AML-193 (cell line): ENCODE data around the gene LEFTY1.
A peak's percentile ranks its signal among the peaks of the same experiment; 100 is the strongest.
"Not testable (repeated sequence)": the region's sequence is repeated elsewhere in the genome, so short reads cannot be mapped to it uniquely, and the experiment has no call there.

Source experiments
- DNase-seq, 2 experiments: peaks; one replicate each; lab custom pipeline; 2025; lab: John Stamatoyannopoulos, UW

The LEFTY1 gene

DNA sequence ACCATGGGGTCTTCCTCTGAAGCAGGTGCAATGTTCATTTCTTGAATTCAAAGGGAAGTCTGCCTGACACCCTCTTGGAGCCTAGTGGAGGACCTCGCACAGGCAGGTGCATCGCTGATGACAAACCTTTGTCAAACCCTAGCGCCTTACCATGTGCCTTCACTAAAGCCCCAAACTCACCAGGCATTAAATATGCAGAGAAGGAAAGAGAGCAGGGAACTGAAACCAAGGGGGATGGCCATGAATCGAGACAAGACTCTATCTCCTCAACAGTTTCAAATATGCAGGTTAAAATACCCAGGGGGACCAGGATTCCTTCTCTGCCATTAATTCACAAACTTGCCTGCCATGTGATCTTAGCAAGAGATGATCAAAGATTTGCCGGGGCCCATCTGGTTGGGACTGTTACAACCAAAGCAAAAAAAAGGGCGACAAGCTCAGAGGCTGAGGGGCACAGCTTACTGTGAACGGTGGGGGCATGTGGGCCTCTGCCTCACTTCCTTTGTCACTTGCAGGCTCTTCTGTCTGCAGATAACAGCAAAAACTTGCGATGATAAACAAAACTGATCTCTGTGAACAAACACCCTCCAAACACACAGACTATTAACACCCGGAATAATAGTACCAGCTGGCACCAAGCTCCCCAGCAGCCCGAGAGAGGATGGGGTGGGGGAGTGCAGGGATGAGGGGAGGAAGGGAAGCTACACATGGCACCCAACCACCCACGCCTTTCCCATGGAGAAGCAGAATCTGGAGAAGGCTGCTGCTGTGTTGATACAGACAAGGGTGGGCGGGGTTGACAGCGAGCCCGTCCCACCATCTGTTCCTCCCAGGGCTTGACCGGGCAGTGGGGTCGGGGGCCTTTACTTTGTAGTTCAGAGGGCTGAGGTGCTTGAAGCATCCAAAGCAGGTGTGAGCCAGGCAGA, 40.7 kb downstream of the LEFTY1 start:
- DNase-seq: no peak

DNA sequence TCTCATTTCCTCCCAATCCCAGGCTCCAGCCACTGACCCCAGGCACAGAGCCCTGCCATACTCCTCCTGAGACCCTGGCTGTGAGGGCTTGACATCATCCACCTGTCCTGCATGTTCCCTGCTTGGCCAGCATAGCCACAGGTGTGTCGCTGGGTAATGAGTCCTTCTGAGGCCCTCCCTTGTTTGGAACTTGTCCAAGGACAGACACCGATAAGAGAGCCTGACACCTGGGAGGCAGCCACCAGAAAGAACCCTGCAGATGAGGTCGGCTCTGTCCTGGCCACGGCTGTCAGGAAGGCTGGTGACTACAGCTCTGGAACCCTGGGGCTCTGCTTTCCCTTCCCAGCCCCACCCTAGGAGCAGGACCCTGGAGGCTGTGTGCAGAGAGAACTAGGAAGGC, 41.3 kb downstream of the LEFTY1 start:
- no peak for DNase-seq

DNA sequence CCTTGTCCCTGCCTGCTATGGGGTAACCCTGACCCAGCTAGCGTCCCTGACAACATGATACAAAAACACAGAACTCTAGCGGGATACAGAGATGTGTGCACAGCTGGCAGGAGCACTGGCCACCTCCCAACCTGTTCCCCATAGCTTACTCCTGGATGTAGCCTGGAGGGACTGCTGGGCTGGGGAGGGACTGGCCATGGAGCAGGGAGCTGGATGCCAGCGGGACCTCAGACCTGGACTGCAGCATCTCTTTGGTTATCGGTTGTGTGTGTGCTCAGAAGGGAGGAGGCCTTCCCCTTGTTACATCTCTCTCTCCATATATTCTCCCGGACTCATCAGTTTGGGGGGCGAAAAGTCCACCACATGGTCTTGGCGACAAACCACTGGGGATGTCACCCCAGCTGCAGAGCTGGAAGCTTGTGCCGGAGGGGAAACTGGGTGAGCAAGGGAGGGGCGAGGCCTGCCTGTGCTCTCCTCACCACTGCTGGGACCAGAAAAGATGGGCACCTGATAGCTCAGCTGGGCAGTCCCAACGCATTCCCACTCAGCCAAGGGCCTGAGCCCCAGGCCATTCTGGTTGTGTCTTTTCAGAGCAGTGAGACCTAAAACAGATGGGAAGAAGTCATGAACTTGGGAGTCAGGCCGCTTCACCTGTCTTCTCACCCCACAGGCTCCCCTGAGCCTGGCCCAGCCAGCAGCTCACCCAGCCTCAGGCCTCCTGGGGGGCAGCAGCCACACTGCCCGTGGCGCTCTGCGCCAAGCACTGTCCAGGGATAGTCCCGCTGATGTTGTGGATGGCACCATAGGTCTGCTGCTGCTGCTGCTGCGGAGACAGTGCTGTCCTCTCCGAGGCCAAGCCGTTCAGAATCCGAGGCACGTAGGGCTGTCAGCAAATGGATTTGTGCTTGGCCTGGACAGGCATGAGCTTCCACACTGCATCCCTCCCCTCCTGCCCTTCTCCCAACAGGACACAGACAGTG, 42.3 kb downstream of the LEFTY1 start:
- DNase-seq: no peak

DNA sequence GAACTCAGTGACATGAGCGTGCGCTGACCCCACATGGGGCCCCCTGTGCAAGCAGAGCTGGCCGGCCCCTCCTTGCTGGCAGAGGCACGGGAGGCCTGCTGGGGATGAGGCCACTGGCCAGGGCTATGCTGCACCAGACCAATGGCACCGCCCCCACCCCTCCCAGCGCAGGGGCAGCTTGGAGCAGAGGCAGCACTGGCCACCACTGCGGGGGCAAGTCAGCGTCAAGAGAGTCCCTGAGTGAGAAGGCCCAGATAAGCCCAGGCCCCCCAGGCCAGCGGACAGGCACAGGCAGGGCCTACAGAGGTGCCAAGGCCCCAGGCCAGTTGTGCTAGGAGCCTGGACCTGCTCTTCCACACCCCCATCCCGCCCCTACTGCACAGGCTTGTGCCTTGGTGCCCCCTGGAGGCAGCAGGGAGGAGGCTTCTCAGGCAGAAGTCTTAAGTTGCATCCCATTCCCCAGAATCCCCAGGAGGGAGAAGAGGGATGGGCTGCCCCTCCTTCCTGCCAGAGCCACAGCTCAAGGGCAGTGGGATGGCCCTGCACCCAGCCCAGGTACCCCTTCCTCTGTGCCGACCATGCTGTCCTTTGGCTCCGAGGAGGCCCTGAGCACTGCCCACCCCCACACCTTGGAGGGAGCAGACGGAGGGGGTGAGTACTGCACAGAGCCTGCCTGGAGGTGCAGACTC, 43.2 kb downstream of the LEFTY1 start:
- DNase-seq: peak; percentile 34 to 49

DNA sequence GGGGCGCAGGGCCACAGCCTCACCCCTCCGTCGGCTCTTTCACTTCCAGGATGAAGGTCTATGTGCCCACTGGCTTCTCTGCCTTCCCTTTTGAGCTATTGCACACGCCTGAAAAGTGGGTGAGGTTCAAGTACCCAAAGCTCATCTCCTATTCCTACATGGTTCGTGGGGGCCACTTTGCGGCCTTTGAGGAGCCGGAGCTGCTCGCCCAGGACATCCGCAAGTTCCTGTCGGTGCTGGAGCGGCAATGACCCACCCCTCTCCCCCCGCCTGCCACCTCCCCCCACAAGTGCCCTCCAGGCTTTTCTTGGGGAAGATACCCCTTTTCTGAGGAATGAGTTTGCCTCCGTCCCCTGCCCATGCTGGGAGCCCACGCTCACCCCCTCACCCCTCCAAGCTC, 43.8 kb downstream of the LEFTY1 start:
- no peak for DNase-seq

DNA sequence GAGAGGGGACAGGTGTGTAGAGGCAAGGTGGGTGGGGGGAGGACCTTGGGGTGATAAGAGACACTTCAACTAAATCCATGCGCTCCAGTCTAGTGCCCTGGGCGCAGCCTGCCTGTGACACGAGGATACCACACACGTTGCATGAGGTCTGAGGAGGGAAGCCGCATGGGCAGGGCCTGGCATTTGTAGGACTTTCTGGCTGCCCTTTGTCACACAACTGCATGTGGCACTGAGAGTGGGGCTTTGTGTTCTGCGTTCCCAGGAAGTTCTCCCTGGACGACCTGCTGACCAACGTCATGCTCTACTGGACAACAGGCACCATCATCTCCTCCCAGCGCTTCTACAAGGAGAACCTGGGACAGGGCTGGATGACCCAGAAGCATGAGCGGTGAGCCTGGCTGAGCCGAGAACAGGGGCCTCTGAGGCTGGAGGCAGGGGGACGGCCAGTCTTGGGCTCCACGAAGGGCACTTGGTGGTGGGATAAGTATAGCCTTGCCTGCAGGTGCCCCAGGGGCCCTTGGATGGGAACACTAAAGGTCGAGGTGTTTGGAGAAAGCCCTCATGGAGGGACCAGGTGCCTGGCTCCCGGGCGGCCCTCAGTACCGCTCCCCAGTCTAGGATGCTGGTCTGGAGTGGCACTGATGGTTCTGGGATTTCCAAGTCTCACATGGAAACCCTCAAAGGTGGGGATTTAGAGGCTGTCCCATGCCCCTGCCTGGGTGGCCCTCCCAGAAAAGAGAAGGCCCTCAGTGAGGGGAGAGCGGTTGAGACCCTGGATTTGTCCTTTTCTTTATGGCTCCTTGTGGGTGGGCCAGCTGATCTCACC, 44.5 kb downstream of the LEFTY1 start:
- DNase-seq: no peak

DNA sequence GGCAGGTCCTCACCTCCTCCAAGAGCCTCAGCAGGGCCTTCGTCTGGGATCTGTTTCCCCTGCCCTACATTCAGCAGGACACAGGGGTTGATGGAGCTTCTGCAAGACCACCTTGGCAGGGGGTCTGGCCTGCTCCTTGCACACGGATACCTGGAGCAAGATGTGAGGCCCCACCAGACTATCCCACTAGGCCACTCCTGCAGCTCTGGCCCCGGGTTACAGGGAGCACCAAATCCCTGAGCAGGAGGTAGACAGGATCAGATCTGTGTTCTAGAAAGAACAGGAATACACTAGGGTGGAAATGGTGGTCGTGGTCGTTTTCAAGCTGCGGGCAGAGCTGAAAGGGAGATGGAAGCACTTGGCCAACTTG, 45.5 kb downstream of the LEFTY1 start:
- DNase-seq: no peak

DNA sequence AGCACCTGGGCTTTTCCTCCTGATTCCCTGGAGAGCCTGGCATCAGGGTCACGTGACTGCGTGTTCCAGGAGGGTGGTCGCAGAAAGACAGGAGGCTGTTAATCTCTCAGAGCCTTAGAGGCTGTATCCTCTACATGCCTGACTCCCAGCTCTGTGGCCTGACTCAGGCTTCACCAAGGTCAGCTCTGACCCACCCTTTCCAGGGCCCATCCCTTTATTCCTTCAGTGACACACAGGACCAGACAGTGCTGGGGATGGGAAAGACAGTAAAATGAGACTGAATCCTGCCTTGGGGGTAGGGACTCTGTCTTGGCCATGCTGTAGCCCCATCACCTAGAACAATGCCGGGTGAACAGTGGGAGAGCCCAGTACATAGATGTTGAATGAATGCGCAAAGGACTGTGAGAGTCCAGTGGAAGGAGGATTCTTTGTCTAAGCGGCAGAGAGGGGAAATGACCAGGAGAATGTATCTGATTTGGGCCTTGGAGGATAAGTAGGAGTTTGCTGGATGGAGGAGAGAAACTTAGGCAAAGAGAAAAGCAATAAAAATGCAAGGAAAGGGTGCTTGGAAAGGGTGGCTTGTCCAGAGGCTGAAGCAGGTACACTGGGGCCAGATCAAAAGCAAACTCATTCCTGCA, 46.0 kb downstream of the LEFTY1 start:
- no peak for DNase-seq

DNA sequence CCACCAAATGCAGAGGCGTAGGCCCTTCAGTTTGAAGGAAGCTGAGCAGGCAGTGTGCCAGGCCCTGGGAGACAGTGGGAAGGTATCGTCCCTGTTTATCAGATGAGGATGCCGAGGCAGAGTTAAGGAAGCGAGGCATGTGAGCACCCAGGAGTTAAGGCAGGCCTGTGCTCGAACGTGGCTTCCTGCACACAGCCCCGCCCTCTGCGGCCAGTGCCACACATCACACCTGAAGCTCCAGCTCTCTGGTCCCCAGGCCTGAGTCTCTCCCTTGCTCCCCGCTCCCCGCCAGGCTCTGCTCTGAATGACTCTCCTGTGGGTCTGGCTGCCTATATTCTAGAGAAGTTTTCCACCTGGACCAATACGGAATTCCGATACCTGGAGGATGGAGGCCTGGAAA, 46.9 kb downstream of the LEFTY1 start:
- DNase-seq: no peak

DNA sequence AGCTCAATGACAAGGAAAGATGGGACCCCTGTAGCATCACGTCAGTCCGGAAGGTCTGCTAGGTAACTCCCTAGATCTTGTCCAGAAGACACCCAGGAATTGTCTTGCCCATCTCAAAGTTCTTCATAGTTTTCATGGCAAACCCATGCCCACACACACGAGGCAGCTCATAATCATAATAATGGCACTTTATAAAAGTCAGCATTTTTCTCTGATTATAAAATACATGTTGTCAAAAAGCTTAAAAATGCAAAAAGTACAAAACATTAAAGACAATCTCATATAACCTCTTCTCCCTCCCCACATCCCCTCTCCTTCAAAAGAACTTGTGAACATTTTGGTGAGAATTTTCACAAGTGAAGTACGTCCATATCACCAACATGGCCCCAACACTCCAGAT, 48.2 kb downstream of the LEFTY1 start:
- no peak for DNase-seq

DNA sequence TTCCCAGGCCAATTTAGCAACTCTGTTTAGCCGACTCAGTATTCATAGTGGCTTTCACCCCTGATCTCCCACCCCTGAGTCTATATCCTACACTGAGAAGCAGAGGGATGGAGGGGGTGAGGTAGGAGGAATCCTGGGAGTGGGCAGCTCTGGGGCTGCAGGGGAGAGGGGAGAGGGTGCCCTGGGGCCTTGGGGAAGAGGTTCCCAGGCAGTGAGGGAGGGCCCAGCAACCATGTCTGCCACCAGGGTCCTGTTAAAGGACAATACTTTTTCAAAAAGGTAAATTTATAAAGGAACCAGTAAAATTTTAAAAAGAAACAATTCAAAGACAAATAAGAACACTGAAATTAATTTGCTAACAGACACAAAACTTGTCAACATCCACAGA, 48.7 kb downstream of the LEFTY1 start:
- DNase-seq: no peak

DNA sequence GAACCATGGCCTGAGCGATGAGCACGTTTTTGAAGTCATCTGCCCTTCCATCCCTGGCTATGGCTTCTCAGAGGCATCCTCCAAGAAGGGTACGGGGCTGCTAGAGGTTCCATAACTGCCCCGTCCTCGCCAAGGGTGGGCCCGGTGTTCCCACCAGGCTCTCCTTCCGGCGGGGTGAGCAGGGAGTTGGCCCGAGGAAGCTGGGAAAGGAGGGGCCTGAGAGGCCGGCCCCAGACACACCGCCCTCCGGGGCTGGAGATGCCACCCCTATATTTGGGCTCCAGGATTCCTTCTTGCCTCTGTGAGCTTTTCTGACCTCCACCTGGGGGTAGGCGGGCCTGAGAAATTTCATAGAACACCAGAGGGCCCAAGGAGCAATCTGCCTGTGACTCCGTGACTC, 50.2 kb downstream of the LEFTY1 start:
- DNase-seq: no peak

DNA sequence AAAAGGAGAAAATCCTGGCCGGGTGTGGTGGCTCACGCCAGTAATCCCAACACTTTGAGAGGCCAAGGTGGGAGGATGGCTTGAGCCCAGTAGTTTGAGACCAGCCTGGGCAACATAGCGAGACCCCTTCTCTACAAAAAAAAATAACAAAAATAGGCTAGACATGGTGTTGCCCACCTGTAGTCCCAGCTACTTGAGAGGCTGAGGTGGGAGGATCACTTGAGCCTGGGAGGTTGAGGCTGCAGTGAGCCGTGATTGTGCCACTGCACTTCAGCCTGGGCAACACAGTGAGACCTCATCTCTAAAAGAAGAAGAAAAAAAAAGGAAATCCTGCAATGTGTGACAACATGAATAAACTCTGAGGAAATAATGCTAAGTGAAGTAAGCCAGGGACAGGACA, 52.6 kb downstream of the LEFTY1 start:
- not testable (repeated sequence) for DNase-seq
